ENCODE measurements around the gene PSMG3. TPM values are rescaled to one million over a fixed set of nuclear protein-coding genes. Genes with fewer than 3 reads are reported as not detected.

Gene PSMG3
- 10 to 100 TPM; 19.0 to 21.4 (median 20.5) TPM for total RNA-seq
- 35.2 TPM for total RNA-seq (2013)

GRCh38 chr7:1569833-1570632 is at the start of gene PSMG3:
TSS of gene PSMG3 (minus strand) at chr7:1570032. CDS start at chr7:1569339, 693 bp downstream.
- Histone ChIP-seq H3K27me3 (ENCODE audit: control insufficient read depth, insufficient read depth, low read length) (no peaks in the 10 kb centered on the region), H3K9me3 (ENCODE audit: control insufficient read depth, insufficient read depth, low read length) (no peaks in the 10 kb centered on the region), H3K36me3 (ENCODE audit: control insufficient read depth, insufficient read depth, low read length) (peaks cover 13% of the 10 kb centered on the region), H3K27ac (ENCODE audit: low read length) (peak within 1 kb of the TSS; percentile 91), H3K4me3 (ENCODE audit: low read length) (peak within 1 kb of the TSS; percentile 94), H3K4me1 (ENCODE audit: control insufficient read depth, insufficient read depth, low read length) (peaks cover 25% of the 10 kb centered on the region)
- ATAC-seq = peak; percentile 92 to 96 (median 92)
- peak; percentile 89 to 93 for DNase-seq
- Mint-ChIP-seq H3K4me1 (peaks cover 17 to 20% of the 10 kb centered on the region in 2 donors), H3K27ac (peak within 1 kb of the TSS; percentile 85 to 88), H3K36me3 (no peaks in the 10 kb centered on the region), H3K27me3 (ENCODE audit: low read depth in 2 of 2) (no peaks in the 10 kb centered on the region), H3K9me3 (no peaks in the 10 kb centered on the region), H3K4me3 (peak within 1 kb of the TSS; percentile 90)
- WGBS (ENCODE audit: insufficient coverage) = under 1% methylated on average over 95 of the region's 95 CpGs
- intact Hi-C loops (cut with micrococcal nuclease) = loop anchor here (1.0 to 10.0 kb wide), 2 partner anchors 38 to 675 kb away; partner anchors contain the start of genes MRM2 and NUDT1
- TF ChIP-seq CTCF (IDR thresholded peaks at IDR 0.05) = peak; percentile 12

GRCh38 chr7:1618475-1618874 is 48.6 kb upstream of the PSMG3 start:
- no peak overlapping the region for H3K27ac Mint-ChIP-seq

GRCh38 chr7:1617957-1618356 is 48.1 kb upstream of the PSMG3 start:
- Mint-ChIP-seq H3K4me3 (no peak overlapping the region), H3K27me3 (ENCODE audit: low read depth in 2 of 2) (peaks cover 0 to 6% of the 10 kb centered on the region in 2 donors), H3K4me1 (no peaks in the 10 kb centered on the region), H3K9me3 (no peaks in the 10 kb centered on the region), H3K27ac (no peak overlapping the region), H3K36me3 (no peaks in the 10 kb centered on the region)
- TF ChIP-seq CTCF (IDR thresholded peaks at IDR 0.05) = no peak
- intact Hi-C loops (cut with micrococcal nuclease) = no loop called here
- H3K4me1 ChIP-seq (ENCODE audit: control insufficient read depth, insufficient read depth, low read length) = no peaks in the 10 kb centered on the region
- H3K36me3 ChIP-seq (ENCODE audit: control insufficient read depth, insufficient read depth, low read length) = no peaks in the 10 kb centered on the region
- no peaks in the 10 kb centered on the region for H3K9me3 ChIP-seq (ENCODE audit: control insufficient read depth, insufficient read depth, low read length)
- DNase-seq (no peak), ATAC-seq (peak in 1 of 3 donors; percentile 38)
- H3K27ac ChIP-seq (ENCODE audit: low read length) = no peak overlapping the region
- no peak overlapping the region for H3K4me3 ChIP-seq (ENCODE audit: low read length)
- no peaks in the 10 kb centered on the region for H3K27me3 ChIP-seq (ENCODE audit: control insufficient read depth, insufficient read depth, low read length)
- 93% methylated on average over 8 of the region's 8 CpGs for WGBS (ENCODE audit: insufficient coverage)

More at GRCh38 chr7:1618475-1618874, 48.6 kb upstream of the PSMG3 start:
- H3K9me3 ChIP-seq (ENCODE audit: control insufficient read depth, insufficient read depth, low read length) = no peaks in the 10 kb centered on the region
- H3K36me3 ChIP-seq (ENCODE audit: control insufficient read depth, insufficient read depth, low read length) = no peaks in the 10 kb centered on the region
- no peaks in the 10 kb centered on the region for H3K4me1 ChIP-seq (ENCODE audit: control insufficient read depth, insufficient read depth, low read length)
- Mint-ChIP-seq H3K27me3 (ENCODE audit: low read depth in 2 of 2) (peaks cover 0 to 6% of the 10 kb centered on the region in 2 donors), H3K9me3 (no peaks in the 10 kb centered on the region), H3K36me3 (no peaks in the 10 kb centered on the region), H3K4me1 (no peaks in the 10 kb centered on the region), H3K4me3 (no peak overlapping the region)
- H3K27me3 ChIP-seq (ENCODE audit: control insufficient read depth, insufficient read depth, low read length) = no peaks in the 10 kb centered on the region
- no peak overlapping the region for H3K27ac ChIP-seq (ENCODE audit: low read length)
- intact Hi-C loops (cut with micrococcal nuclease) = no loop called here
- no peak overlapping the region for H3K4me3 ChIP-seq (ENCODE audit: low read length)
- 94% methylated on average over 3 of the region's 3 CpGs for WGBS (ENCODE audit: insufficient coverage)
- DNase-seq = no peak
- ATAC-seq = peak in 1 of 3 donors; percentile 36
- no peak for TF ChIP-seq CTCF (IDR thresholded peaks at IDR 0.05)
